ENCODE data around the gene SH2B3. TPM values are rescaled to one million over a fixed set of nuclear protein-coding genes. Genes with fewer than 3 reads are reported as not detected.
A peak's percentile ranks its signal among the peaks of the same experiment; 100 is the strongest.

Gene SH2B3
- total and polyA plus RNA-seq, 2 of the 13 experiments (the other 11 are each of a cell fraction or from before 2014, with no cell fraction given) = 6.8 to 6.9 TPM

- TF ChIP-seq USF2 (IDR thresholded peaks at IDR 0.05; ENCODE audit: low read depth, low read length) = no peak
- TF ChIP-seq USF2 (CRISPR knock-in tag; IDR thresholded peaks at IDR 0.05; ENCODE audit: borderline replicate concordance) = no peak
- TF ChIP-seq ASH2L (IDR thresholded peaks at IDR 0.05; ENCODE audit: insufficient read length, low read depth, low read length) = peak; percentile 27
- TF ChIP-seq GMEB1 (CRISPR knock-in tag; IDR thresholded peaks at IDR 0.05; ENCODE audit: borderline replicate concordance) = no peak
- no peak for TF ChIP-seq ZNF207 (IDR thresholded peaks at IDR 0.05; ENCODE audit: borderline replicate concordance)
- TF ChIP-seq TERF1 (CRISPR knock-in tag; IDR thresholded peaks at IDR 0.05) = no peak
- TF ChIP-seq ZNF800 (CRISPR knock-in tag; IDR thresholded peaks at IDR 0.05) = no peak
- TF ChIP-seq NCOA5 (CRISPR knock-in tag; IDR thresholded peaks at IDR 0.05) = no peak
- no peak for TF ChIP-seq ZNF792 (CRISPR knock-in tag; IDR thresholded peaks at IDR 0.05)
- no peak for TF ChIP-seq EEA1 (CRISPR knock-in tag; IDR thresholded peaks at IDR 0.05; ENCODE audit: borderline replicate concordance)
- TF ChIP-seq TEAD3 (CRISPR knock-in tag; optimal IDR thresholded peaks at IDR 0.05; ENCODE audit: borderline replicate concordance) = no peak
- no peak for TF ChIP-seq ZNF337 (CRISPR knock-in tag; IDR thresholded peaks at IDR 0.05; ENCODE audit: borderline replicate concordance, low read depth)
- no peak for TF ChIP-seq TOE1 (CRISPR knock-in tag; IDR thresholded peaks at IDR 0.05)
- no peak for TF ChIP-seq KDM5A (IDR thresholded peaks at IDR 0.05; ENCODE audit: borderline replicate concordance, low read length)
- no peak for TF ChIP-seq MLLT10 (CRISPR knock-in tag; IDR thresholded peaks at IDR 0.05)
- no peak for TF ChIP-seq ZNF382 (CRISPR knock-in tag; IDR thresholded peaks at IDR 0.05; ENCODE audit: borderline replicate concordance)
- TF ChIP-seq ZNF121 (CRISPR knock-in tag; IDR thresholded peaks at IDR 0.05) = no peak
- TF ChIP-seq EED (CRISPR knock-in tag; IDR thresholded peaks at IDR 0.05) = no peak
- TF ChIP-seq SETDB1 (CRISPR knock-in tag; IDR thresholded peaks at IDR 0.05; ENCODE audit: borderline replicate concordance) = no peak
- no peak for TF ChIP-seq SOX5 (CRISPR knock-in tag; IDR thresholded peaks at IDR 0.05; ENCODE audit: borderline replicate concordance)
- no peak for TF ChIP-seq ATRX (CRISPR knock-in tag; IDR thresholded peaks at IDR 0.05; ENCODE audit: borderline replicate concordance)
- TF ChIP-seq POLR2AphosphoS5 (IDR thresholded peaks at IDR 0.05; ENCODE audit: low read depth, low read length) = no peak
- peak; percentile 94 for TF ChIP-seq RXRA (CRISPR knock-in tag; IDR thresholded peaks at IDR 0.05)
- TF ChIP-seq FOXK1 (CRISPR knock-in tag; IDR thresholded peaks at IDR 0.05; ENCODE audit: borderline replicate concordance, low read depth) = no peak
Measured at GRCh38 chr12:111361717-111362576, 43.8 kb upstream of the SH2B3 start (continued).

Measured in HepG2 (cell line).